Uterus (tissue), 4 donors: ENCODE data around the gene DRC7. TPM values are rescaled to one million over a fixed set of nuclear protein-coding genes. Genes with fewer than 3 reads are reported as not detected.

Experiments
- DNase-seq, 2 donors: peaks; one replicate each; pipeline ENCODE4 v3.0.0-alpha.2; 2019 to 2020
- H3K27ac ChIP-seq, 2 donors: fragments of 200-600 bp; sonication (generic); 1 replicate in 1 of 2; 2 replicates in 1 of 2; pipeline ENCODE4 v1.5.1; 2016 to 2018
- H3K27me3 ChIP-seq, 2 donors: fragments of 200-600 bp; sonication (generic); one replicate each; pipeline ENCODE4 v1.5.1; 2018 to 2019; ENCODE audit warnings: control low read depth in 1 of 2
- H3K36me3 ChIP-seq, 2 donors: fragments of 200-600 bp; sonication (generic); one replicate each; pipeline ENCODE4 v1.5.1; 2019; ENCODE audit warnings: control low read depth in 1 of 2
- H3K4me1 ChIP-seq, 2 donors: fragments of 200-600 bp; sonication (generic); one replicate each; pipeline ENCODE4 v1.5.1; 2018 to 2019; ENCODE audit warnings: control low read depth in 1 of 2
- H3K4me3 ChIP-seq, 2 donors: fragments of 200-600 bp; sonication (generic); 1 replicate in 1 of 2; 2 replicates in 1 of 2; pipeline ENCODE4 v1.5.1; 2018 to 2019; ENCODE audit warnings: mild to moderate bottlenecking in 1 of 2
- H3K9me3 ChIP-seq, 2 donors: fragments of 200-600 bp; sonication (generic); one replicate each; pipeline ENCODE4 v1.5.1; 2019; ENCODE audit warnings: control low read depth in 1 of 2
- CTCF ChIP-seq, 4 experiments: fragments of 200-600 bp in 2 of 4; fragments of 450-650 bp in 2 of 4; sonication (generic) in 2 of 4; IDR thresholded peaks; one replicate each; pipeline ENCODE4 v1.5.1; 2016 to 2019; ENCODE audit warnings: antibody characterized with exemption in 4 of 4, mild to moderate bottlenecking in 2 of 4, moderate library complexity in 1 of 4
- POLR2A ChIP-seq, 2 donors: fragments of 450-650 bp; IDR thresholded peaks; one replicate each; pipeline ENCODE4 v1.6.1; 2016; ENCODE audit warnings: antibody characterized with exemption in 2 of 2, mild to moderate bottlenecking in 1 of 2, moderate library complexity in 1 of 2
- intact Hi-C: fragments of 100-400 bp; cut with DNase I; formaldehyde crosslinking; loops from one replicate; pipeline ENCODE4 v1.15.1; 2023; ENCODE audit warnings: low total_unique reads
- total RNA-seq, 4 donors: library from RNA; depleted of rRNA in 3 of 4; stranded (reverse); fragments of >200 nt in 3 of 4; gene quantifications; one replicate each; pipeline versions ENCODE4 v1.1.0 to v1.2.4, GENCODE V29; 2014 to 2023
- donor health status: DM: yes; HTN: yes; CAD: no.

The DRC7 gene
- total RNA-seq, 4 donors from 2014 or later: 0.18 to 5.4 TPM; not detected in 2

- H3K27me3 ChIP-seq: no peaks in the 10 kb centered on the region
- intact Hi-C loops: no loop called here
- no peaks in the 10 kb centered on the region for H3K4me1 ChIP-seq
- TF ChIP-seq CTCF (IDR thresholded peaks at IDR 0.05): no peak
- no peaks in the 10 kb centered on the region for H3K9me3 ChIP-seq
- H3K4me3 ChIP-seq: no peak overlapping the region
- no peaks in the 10 kb centered on the region for H3K36me3 ChIP-seq
- no peak overlapping the region for H3K27ac ChIP-seq
- DNase-seq: no peak
Observed at GRCh38 chr16:57725151-57725550, 30.5 kb downstream of the DRC7 start.

- intact Hi-C loops: no loop called here
- TF ChIP-seq POLR2A (IDR thresholded peaks at IDR 0.05) (no peak), CTCF (IDR thresholded peaks at IDR 0.05) (no peak)
Observed at GRCh38 chr16:57725554-57725953, 30.9 kb downstream of the DRC7 start.

GRCh38 chr16:57725976-57726375, 31.4 kb downstream of the DRC7 start:
- no peak overlapping the region for H3K27ac ChIP-seq
- DNase-seq: no peak
- TF ChIP-seq POLR2A (IDR thresholded peaks at IDR 0.05) (no peak), CTCF (IDR thresholded peaks at IDR 0.05) (no peak)
- no peaks in the 10 kb centered on the region for H3K4me1 ChIP-seq
- intact Hi-C loops: no loop called here
- H3K9me3 ChIP-seq: no peaks in the 10 kb centered on the region
- H3K4me3 ChIP-seq: no peak overlapping the region
- H3K27me3 ChIP-seq: no peaks in the 10 kb centered on the region
- no peaks in the 10 kb centered on the region for H3K36me3 ChIP-seq

More at GRCh38 chr16:57725554-57725953, 30.9 kb downstream of the DRC7 start:
- H3K4me3 ChIP-seq: no peak overlapping the region
- no peaks in the 10 kb centered on the region for H3K4me1 ChIP-seq
- no peaks in the 10 kb centered on the region for H3K36me3 ChIP-seq
- H3K9me3 ChIP-seq: no peaks in the 10 kb centered on the region
- H3K27ac ChIP-seq: no peak overlapping the region
- no peaks in the 10 kb centered on the region for H3K27me3 ChIP-seq
- no peak for DNase-seq

GRCh38 chr16:57726433-57726947, 31.9 kb downstream of the DRC7 start:
- Histone ChIP-seq H3K36me3 (no peaks in the 10 kb centered on the region), H3K27ac (no peak overlapping the region), H3K9me3 (no peaks in the 10 kb centered on the region), H3K27me3 (no peaks in the 10 kb centered on the region), H3K4me3 (no peak overlapping the region), H3K4me1 (no peaks in the 10 kb centered on the region)
- TF ChIP-seq POLR2A (IDR thresholded peaks at IDR 0.05): no peak
- TF ChIP-seq CTCF (IDR thresholded peaks at IDR 0.05): no peak
- intact Hi-C loops: no loop called here
- no peak for DNase-seq

GRCh38 chr16:57727610-57728009, 33.0 kb downstream of the DRC7 start:
- intact Hi-C loops: no loop called here
- H3K4me1 ChIP-seq: no peaks in the 10 kb centered on the region
- H3K27me3 ChIP-seq: no peaks in the 10 kb centered on the region
- no peak overlapping the region for H3K27ac ChIP-seq
- no peak overlapping the region for H3K4me3 ChIP-seq
- DNase-seq: no peak
- TF ChIP-seq POLR2A (IDR thresholded peaks at IDR 0.05) (no peak), CTCF (IDR thresholded peaks at IDR 0.05) (no peak)
- H3K36me3 ChIP-seq: no peaks in the 10 kb centered on the region
- no peaks in the 10 kb centered on the region for H3K9me3 ChIP-seq
